NCI-H510A (cell line): ENCODE measurements around the gene VAV3.
A peak's percentile ranks its signal among the peaks of the same experiment; 100 is the strongest.

ENCODE experiments used
- DNase-seq: peaks from one replicate; lab custom pipeline; 2025; lab: John Stamatoyannopoulos, UW

Gene VAV3

GRCh38 chr1:107532318-107532717 is 432.7 kb downstream of the VAV3 start:
- peak; percentile 84 for DNase-seq

- DNase-seq = no peak
Measured at GRCh38 chr1:107531065-107531908, 433.7 kb downstream of the VAV3 start.

- no peak for DNase-seq
Measured at GRCh38 chr1:107530543-107530942, 434.4 kb downstream of the VAV3 start.

- peak; percentile 42 for DNase-seq
Measured at GRCh38 chr1:107529511-107530149, 435.4 kb downstream of the VAV3 start.

- DNase-seq = no peak
Measured at GRCh38 chr1:107526524-107527198, 438.3 kb downstream of the VAV3 start.

GRCh38 chr1:107525961-107526360 is 439.0 kb downstream of the VAV3 start:
- DNase-seq = no peak

GRCh38 chr1:107525145-107525544 is 439.8 kb downstream of the VAV3 start:
- no peak for DNase-seq

- DNase-seq = no peak
Measured at GRCh38 chr1:107524301-107524700, 440.7 kb downstream of the VAV3 start.

GRCh38 chr1:107523736-107524135 is 441.2 kb downstream of the VAV3 start:
- no peak for DNase-seq

- no peak for DNase-seq
Measured at GRCh38 chr1:107523061-107523460, 441.9 kb downstream of the VAV3 start.
